DMS153 treated with DMSO at 0.1 percent for 48 hours (cell line): ENCODE data around the gene CCR1.
"Not testable (repeated sequence)": the region's sequence is repeated elsewhere in the genome, so short reads cannot be mapped to it uniquely, and the experiment has no call there.

Source experiments
- DNase-seq: peaks from one replicate; lab custom pipeline; 2025; ENCODE audit not compliant: unreplicated experiment; lab: John Stamatoyannopoulos, UW

The CCR1 gene

DNA sequence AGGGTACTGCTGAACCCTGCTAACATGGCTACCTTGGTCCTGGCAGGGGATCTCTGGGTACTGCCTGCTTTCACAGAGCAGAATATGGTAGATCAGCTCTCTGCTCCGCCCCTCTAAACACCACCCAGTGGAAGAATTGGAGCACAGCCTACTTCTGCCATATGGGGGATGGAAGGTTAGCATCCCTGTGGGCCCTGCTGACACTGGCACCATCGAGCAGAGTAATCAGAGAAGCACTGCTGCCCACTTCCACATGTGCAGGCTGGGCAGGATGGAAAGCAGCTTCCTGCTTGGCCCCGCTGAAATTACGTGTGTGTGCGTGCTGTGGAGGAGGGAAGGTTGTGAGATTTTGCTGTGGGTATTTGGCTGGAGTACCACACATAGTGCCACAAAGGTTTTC lies 24.8 kb downstream of the CCR1 start:
- no peak for DNase-seq

DNA sequence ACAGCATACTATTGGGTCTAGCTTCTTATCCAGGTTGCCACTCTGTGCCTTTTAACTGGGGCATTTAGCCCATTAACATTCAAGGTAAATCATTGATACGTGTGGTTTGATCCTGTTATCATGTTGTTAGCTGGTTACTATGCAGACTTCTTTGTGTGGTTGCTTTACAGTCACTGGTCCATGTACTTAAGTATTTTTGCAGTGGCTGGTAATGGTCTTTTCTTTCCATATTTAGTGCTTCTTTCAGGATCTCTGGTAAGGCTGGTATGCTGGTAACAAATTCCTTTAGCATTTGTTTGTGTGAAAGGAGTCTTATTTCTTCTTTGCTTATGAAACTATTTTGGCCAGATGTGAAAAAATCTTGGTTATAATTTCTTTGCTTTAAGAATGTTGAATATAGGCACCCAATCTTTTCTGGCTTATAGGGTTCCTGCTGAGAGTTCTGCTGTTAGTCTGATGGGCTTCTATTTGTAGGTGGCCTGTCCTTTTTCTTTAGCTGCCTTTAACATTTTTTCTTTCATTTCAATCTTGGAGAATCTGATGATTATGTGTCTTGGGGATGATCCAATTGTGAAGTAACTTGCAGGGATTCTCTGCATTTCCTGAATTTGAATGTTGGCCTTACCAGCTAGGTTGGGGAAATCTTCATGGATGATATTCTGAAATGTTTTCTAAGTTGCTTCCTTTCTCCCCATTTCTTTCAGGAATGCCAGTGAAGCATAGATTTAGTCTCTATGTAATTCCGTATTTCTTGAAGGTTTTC lies 39.3 kb downstream of the CCR1 start:
- no peak for DNase-seq

DNA sequence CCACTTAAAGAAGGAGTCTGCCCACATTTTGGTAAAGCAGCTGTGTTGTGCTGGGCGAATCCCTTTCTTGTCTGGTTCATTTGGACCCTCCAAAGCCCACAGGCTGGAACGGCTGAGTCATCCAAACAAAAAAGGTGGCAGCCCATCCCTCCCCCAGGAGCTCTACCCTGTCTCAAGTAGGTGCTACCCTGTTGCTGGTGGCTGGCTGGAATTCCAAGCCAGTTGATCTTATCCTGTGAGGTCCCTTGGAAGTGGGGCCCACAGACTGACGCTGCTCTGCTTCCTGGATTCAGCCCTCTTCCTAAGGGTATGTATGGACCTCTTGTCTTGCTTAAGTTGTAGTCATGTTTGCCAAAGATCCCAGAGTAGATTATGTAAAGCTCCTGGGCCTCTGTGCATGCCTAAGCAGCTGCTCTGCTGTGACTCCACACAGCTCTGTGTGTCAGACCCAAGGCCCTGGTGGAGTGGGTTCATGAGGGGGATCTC lies 44.5 kb downstream of the CCR1 start:
- no peak for DNase-seq

DNA sequence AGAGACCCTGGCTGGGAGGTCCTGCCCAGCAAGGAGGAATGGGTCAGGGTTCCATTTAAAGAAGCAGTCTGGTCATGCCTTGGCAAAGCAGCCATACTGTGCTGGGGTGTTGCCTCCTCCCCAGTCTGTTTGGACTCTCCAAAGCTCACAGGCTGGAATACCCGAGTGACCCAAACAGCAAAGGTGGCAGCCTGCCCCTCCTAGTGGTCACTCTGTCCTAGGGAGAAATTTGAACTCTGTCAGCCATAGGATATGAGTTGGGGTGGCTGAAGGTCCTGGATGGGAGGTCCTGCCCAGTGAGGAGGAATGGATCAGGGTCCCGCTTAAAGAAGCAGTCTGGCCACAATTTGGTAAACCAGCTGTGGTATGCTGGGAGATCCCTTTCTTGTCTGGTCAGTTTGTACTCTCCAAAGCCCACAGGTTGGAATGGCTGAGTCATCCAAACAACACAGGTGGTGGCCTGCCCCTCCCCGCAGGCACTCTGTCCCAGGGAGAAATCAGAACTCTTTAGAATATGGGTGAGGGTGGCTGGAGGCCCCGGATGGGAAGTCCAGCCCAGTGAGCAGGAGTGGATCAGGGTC lies 45.0 kb downstream of the CCR1 start:
- no peak for DNase-seq

DNA sequence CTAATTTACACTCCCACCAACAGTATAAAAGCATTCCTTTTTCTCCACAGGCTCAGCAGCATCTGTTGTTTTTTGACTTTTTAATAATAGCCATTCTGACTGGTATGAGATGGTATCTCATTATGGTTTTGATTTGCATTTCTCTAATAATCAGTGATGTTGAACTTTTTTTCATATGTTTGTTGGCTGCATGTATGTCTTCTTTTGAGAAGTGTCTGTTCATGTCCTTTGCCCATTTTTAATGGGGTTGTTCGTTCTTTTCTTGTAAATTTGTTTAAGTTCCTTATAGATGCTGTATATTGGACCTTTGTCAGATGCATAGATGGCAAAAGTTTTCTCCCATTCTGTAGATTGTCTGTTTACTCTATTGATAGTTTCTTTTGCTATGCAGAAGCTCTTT lies 50.4 kb downstream of the CCR1 start:
- not testable (repeated sequence) for DNase-seq

DNA sequence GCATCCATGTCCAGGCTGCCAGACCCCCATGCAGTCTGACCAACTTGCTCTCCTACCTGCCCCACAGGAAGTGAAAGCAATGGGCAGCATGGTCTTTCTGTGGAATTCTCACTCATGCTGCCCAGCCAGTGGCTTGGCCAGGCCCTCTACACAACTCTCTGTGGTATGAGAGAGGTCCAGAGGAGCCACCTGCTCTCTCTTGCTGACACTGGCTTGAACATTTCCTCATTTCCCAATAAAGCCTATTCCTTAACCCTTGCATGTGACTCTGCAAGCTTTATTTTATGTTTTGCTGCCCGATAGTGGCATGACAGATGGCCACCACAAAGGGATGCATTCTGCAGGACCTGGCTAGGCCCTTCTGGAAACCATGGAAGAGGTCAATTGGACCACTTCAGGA lies 53.8 kb downstream of the CCR1 start:
- no peak for DNase-seq
